Left colon (tissue), 2 donors: Measurements from ENCODE around the gene TSC1. TPM values are rescaled to one million over a fixed set of nuclear protein-coding genes. Genes with fewer than 3 reads are reported as not detected.
"Not testable (repeated sequence)": the region's sequence is repeated elsewhere in the genome, so short reads cannot be mapped to it uniquely, and the experiment has no call there.

Source experiments
- ATAC-seq: fragments of 200-7000 bp; cut with Tn5 transposase; one replicate; pipeline ENCODE4 v1.9.1; 2020; ENCODE audit warnings: mild to moderate bottlenecking, moderate library complexity
- DNase-seq, 2 donors: peaks; one replicate each; pipeline ENCODE4 v3.0.0-alpha.2; 2020
- intact Hi-C, 2 donors: fragments of 100-400 bp; cut with DNase I in 1 of 2; cut with micrococcal nuclease in 1 of 2; formaldehyde crosslinking; loops; one replicate each; pipeline versions ENCODE4 v1.11.2 to v1.14.0; 2022; cut with DNase I, micrococcal nuclease
- long read RNA-seq: library from polyadenylated mRNA; unstranded; transcript quantifications from one replicate; pipeline ENCODE4 v2.0.0, GENCODE V29; 2021
- total RNA-seq, 2 donors: library from RNA; stranded (reverse); fragmentation: NEBNext Ultra II Directional; extraction: Animal tissue kit (Norgen Biotek cat#: 25700); gene quantifications; one replicate each; pipeline ENCODE4 v1.2.1, GENCODE V29; 2021
- donor health status: DM: no; HTN: no; CAD: no.
- donor health status: DM: yes; HTN: yes; CAD: no.

The TSC1 gene
- total RNA-seq: 10 to 100 TPM; 35.2 to 41.6 TPM
- long read RNA-seq, partial matches to known transcripts: 0 of 7 reads
- long read RNA-seq, other reads (novel, unspliced or antisense): 6 of 7 reads

DNA sequence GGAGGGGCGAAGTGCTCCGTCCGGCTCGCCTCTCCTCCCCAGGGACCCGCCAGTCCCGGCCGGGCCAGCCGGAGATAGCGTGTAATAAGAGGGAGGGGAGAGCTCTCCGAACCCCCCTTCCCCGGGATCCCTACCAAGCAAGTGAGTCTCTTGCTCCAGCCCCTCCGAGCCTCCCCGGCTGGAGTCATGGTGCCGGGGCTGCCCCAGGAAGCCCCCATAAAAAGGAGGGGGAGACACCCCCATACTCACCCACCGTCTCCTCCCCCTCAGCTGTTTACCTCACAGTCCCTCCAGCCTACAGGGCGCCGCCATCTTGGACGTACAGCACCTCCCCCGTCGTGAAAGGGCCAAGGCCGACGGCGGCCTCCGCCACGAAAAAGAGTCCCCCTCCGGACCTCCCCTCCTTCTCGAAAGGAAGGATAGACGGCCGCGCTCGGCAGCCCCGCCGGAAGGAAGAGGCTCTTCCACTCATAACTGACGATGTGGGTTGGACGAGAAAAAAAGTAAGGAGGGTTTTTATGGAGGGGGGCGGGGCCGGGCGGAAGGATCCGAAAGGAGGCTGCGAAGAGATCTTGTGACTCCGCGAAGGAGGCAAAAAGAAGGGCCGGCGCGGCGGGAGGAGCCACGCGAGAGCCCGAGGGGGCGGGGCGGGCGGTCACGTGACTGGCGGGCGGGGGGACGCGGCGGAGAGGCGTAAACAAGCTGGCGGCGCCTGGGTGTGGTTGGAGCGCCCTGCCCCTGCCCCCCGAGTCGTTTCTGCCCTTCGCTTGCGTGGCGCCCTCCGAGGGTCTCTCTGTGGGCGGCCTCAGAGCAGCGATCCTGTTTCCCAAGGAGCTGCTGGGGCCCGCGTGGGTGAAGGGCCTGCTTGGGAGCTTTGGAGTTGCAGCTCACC lies at the start of gene TSC1:
TSC1 (minus strand) TSS at position 323 of the 892 bp plus-strand sequence. CDS start 15,744 bp downstream, outside the sequence.
- DNase-seq: peak; percentile 96 to 98
- peak; percentile 89 for ATAC-seq
- intact Hi-C loops: no loop called here

DNA sequence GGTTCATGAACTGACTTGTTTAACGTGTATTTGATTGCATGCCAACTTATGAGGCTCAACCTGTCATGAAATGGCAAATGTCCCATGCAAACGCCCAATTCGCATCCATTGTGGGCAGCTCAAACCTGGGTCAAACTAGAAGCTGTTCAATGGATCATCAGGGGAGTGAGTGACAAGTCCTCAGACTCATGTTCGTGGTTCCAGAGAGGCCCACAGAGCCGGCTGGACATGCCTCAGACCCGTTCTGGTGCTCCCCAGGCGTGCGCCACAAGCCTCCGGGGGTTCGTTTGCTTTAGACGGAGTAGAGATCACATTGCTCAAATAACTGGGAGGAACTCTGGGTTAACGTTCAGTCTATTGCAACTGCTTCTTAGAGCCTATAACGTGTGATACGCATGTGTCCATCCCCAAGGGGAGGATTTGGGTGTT lies 49.1 kb upstream of the TSC1 start:
- no peak for DNase-seq
- ATAC-seq: no peak

DNA sequence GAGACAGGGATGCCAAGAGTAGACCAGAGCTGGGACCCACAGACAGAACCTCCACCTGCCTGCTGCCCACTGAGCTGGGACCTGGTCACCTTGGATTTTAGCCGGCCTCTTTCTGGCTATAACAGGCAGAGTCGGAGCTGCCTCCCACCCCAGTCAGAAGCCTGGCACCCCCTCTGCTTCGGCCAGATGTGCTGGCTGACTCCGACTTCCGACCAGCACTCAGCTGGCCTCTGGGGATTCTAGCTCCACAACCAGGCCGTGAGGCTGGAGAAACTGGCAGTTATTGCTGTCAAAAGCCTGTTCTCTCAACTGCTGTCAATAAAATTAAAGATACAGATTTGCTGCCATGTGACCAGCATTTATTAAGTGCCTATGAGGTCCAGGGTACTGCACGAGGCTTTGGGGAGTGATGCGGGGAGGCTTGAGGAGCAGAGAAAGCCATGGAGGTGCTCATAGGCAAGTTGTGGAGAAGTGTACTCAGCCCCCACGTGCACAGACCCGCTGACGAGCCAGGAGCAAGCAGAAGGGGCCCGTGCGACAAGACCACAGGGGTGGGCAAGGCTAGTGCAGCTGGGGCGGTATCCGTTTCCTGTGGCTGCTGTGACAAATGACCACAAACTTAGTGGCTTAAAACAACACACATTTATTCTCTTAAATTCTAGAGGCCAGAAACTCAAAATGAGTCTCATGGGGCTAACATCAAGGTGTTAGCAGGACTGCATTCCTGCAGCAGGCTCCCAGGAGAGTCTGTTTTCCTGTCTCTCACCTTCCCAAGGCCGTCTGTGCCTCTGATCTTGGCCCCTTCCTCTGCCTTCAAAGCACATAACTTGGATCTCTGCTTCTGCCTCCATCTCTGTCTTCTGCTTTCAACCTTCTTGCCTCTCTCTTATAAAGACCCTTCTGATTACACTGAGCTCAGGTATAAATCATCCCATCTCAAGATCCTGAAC lies 47.2 kb upstream of the TSC1 start:
- DNase-seq (no peak), ATAC-seq (no peak)
- intact Hi-C loops: no loop called here

More for the DNA sequence above, 49.1 kb upstream of the TSC1 start:
- intact Hi-C loops: no loop called here

DNA sequence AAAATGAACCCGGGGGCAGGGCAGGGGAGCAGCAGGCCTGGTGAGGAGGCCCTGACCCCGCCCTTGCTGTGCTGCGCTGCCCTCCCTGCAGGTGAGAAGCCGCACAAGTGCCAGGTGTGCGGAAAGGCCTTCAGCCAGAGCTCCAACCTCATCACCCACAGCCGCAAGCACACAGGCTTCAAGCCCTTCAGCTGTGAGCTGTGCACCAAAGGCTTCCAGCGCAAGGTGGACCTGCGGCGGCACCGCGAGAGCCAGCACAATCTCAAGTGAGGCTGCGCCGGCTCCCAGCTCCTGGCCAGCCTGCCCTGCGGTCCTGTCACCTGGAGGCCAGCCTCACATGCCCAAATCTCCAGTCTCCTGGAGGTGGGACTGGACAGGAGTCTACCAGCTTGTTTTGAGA lies 46.4 kb upstream of the TSC1 start:
- DNase-seq: no peak
- intact Hi-C loops: no loop called here
- ATAC-seq: peak; percentile 14

DNA sequence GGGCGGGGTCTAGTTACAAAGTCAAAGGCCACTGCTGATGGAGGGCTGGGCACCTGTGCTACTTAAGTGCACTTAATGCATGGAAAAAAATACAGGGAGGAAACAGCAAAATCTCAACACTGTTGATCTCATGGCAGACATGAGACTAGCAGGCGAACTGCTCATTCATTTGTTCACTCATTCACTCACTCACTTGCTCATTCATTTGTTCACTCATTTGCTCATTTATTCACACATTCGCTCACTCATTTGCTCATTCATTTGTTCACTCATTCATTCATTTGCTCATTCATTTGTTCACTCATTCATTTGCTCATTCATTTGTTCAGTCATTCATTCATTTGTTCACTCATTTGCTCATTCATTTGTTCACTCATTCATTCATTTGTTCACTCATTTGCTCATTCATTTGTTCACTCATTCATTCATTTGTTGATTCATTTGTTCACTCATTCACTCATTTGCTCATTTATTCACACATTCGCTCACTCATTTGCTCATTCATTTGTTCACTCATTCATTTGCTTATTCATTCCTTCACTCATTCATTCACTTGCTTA lies 45.7 kb upstream of the TSC1 start:
- peak; percentile 15 for ATAC-seq
- intact Hi-C loops, DNase-seq: not testable (repeated sequence)

DNA sequence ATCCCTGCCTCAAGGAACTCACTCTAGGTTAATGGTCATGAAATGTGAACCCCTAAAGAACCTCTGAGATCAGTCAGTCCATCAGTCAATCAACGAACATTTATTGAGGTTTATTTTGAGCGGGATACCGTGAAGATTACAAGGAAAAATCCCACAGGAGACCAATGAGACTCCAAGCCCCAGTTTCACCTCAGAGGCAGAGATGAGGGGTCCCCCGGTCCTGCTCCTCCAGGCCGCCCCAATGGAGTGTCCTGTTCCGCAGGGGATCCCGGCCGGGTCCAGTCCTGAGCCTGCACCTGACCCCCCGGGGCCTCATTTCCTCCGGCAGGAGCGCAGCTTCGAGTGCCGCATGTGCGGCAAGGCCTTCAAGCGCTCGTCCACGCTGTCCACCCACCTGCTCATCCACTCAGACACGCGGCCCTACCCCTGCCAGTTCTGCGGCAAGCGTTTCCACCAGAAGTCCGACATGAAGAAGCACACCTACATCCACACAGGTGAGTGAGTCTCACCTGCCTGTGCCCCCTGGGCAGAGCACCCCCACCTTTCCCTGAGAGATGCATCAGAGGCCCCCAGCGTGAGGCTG lies 45.1 kb upstream of the TSC1 start:
- intact Hi-C loops: no loop called here
- DNase-seq (no peak), ATAC-seq (peak; percentile 3)

DNA sequence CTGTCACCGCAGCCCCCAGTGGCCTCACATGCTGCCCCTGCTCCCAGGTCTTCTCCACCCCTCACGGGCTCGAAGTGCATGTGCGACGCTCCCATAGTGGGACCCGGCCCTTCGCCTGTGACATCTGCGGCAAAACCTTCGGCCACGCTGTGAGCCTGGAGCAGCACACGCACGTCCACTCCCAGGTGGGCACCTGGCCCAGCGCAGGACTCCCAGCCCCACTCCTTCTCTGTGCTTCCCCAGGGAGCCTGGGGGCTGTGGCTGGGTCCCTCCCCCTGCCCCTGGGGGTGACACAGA lies 44.5 kb upstream of the TSC1 start:
- no peak for ATAC-seq
- intact Hi-C loops: no loop called here

DNA sequence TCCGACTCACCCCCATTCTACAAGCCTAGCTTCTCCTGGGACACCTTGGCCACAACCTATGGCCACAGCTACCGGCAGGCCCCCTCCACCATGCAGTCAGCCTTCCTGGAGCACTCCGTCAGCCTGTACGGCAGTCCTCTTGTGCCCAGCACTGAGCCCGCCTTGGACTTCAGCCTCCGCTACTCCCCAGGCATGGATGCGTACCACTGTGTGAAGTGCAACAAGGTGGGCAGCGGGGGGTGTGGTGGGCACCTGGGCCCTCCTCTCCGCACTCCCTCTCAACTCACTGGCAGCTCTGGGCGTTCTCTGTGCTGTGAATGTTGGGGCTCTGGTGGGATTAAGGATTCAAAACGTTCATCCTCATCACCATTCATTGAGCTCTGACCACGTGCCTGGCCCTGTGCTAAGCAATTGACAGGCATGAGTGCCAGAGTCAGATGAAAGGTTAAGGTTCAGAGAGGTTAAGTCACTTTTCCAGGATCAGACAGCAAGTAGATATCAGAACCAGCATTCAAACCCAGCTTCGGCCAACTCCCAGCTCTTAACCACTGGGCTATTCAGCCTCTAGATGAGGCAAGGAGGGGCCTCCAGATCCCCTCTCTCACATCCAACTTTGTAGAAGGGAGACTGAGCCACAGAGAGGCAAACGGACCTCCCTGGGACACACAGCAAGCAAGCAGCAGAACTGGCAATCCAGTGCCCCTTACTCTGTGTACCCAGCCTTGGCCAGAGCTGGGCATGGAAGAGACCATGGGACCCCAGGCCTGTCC lies 44.0 kb upstream of the TSC1 start:
- no peak for ATAC-seq
- intact Hi-C loops: no loop called here
- no peak for DNase-seq

More for the DNA sequence above, 44.5 kb upstream of the TSC1 start:
- no peak for DNase-seq

DNA sequence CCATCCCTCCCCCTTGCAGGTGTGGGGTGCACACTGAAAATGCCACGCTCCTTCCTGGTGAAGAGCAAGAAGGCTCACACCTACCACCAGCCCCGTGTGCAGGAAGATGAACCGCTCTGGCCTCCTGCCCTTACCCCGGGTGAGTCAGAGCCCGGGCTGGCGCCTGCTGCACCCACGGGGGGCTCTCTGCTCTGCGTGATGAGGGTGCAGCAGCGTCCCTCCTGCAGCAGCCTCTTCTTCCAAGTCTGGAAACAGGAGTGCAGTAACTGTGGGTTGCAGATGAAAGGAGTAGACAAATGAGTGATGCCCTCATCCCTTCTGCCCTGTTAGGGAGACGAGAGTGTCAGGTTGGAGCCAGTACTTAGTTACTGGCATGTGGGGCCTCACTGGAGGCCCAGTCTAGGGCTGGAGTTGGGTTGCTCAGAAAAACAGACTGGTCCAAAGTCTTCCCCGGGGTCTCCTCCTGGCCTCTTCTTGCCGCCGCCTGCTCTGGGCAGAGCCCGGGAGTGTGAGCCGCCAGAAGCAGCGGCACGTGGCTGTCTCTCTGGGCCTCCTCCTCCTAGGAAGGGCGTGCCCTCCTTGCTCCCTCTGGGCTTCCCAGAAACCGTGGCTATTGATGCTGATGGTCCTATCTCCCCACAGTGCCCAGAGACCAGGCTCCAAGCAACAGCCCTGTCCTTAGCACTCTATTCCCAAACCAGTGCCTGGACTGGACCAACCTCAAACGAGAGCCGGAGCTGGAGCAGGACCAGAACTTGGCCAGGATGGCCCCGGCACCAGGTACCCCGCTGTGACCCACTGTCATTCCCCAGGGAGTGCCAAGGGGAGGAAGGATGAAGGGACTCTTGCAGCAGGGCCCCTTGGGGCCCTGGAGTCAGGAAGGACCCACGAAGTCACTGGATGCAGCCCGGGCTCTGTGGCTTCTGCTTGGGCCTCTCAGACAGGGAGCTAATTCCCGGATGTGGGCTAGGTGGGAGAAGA lies 42.5 kb upstream of the TSC1 start:
- intact Hi-C loops: no loop called here
- ATAC-seq: peak; percentile 24
- DNase-seq: no peak

DNA sequence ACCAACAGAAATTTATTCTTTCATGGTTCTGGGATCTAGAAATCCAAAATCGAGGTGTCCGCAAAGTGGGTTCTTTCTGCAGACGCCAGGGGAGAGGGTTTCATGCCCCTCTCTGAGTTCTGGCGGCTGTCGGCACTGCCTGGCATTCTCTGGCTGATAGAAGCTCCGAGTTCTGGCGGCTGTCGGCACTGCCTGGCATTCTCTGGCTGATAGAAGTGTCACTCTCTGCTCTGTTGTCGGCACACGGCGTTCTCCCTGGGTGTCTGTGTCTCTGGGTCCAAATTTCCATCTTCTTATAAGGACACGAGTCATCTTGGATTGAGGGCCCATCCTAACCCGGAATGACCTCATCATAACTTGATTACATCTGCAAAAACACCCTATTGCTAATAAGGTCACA lies 41.7 kb upstream of the TSC1 start:
- DNase-seq (no peak), ATAC-seq (no peak)
- intact Hi-C loops: no loop called here

DNA sequence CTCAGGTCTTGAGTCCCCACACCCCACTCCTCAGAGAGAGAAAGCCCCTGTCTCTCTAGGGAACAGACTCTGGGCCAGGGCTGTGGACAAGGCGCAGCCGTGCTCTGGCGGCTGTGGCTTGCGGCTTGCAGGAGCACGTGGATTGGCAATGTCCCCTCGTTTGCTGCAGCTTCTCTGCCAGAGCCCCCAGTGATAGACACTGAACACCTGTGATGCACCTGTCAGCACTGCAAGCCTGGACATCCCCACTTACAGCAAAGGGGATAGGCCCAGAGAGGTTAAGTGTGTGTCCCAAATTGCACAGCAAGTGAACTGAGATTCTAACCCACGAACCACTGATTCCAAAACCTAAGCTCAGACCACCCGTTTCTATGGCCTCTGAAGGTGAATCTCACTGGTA lies 41.1 kb upstream of the TSC1 start:
- ATAC-seq (no peak), DNase-seq (no peak)
- intact Hi-C loops: no loop called here

DNA sequence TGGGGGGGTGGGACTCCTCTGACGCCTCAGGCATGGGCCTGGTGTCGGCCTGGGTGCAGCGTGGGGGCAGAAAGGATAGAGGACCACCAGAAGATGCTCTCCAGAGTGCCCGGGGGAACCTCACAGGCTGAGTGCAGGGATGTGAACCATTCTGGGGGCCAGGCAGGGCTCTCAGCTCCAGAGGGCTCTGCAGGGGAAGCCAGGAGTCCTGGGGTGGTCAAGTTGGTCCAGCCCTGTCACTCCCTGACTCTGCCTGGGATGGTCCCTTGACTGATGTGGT lies 40.6 kb upstream of the TSC1 start:
- intact Hi-C loops: no loop called here
- no peak for ATAC-seq
- DNase-seq: no peak

DNA sequence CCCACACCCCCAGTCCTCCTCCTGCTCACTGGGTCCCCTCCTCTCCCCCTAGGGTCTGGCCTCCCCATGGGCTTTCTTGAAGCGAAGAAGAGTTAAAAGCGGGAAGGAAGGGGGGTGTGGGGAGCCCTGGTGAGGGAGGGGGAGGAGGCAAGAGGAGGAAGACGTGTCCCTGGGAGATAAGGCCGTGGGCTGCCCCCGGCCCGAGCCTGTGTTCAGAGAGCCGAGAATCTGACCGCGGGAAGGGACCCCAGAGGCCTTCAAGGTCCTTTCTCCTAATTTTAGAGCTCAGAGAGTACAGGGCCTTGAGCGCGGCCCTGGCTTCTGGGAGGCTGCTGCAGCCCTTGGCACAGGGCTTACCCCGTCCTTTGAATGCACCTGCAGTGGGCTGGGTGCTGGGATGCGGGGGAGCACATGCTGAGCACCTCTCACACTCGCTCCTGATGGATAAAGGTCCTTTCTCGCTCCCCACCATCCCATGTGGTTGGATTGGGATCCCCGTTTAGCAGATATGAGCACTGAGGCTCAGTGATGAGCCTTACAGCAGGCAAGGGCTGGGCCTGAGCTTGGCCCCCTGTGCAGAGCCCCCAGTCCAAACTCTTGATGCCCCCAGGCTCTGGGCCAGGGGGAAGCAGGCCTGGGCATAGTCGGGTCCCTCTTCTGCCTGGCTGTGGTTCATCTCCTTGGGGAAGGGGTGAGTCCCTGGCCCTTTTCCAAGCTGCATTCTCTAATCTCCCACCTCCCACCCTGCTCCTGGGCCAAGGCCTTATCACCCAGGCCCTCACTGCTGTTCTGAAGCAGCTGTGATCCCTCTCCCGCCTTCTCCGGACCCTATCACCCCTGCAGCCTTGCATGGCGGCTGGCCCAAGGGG lies 40.0 kb upstream of the TSC1 start:
- no peak for DNase-seq
- intact Hi-C loops: no loop called here
- ATAC-seq: no peak

DNA sequence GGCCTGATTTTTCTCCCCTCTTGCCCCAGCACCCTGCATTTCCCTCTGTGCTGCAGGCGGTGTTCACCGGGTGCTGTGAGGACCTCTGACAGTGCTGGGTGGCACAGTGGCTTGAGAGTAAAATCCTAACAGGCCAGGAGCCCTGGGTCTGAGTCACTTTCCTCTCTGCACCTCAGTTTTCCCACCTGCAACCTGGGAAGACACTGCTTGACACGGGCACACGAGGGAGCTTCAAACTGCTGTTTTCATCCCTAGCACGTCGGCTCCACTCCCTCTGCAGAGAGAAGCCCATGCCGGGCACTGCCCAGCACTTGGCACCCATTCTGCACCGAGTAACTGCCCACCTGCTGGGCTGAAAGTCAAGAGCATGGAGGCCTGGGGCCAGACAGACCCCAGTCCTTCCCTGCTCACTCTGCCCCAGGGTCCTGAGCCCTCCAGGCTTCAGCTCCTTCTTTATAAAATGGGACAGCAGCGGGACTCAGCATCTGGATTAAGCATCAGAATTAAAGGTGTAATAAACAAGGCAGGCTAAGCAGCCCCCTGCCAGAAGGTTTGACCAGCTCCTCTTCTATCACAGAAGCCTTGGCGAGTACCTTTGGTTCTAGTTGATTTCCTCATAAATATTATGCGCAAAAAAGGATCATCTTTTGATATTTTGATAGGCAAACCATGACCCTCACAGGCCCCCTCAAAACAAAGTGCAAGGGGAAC lies 39.2 kb upstream of the TSC1 start:
- no peak for DNase-seq
- intact Hi-C loops: no loop called here
- no peak for ATAC-seq

DNA sequence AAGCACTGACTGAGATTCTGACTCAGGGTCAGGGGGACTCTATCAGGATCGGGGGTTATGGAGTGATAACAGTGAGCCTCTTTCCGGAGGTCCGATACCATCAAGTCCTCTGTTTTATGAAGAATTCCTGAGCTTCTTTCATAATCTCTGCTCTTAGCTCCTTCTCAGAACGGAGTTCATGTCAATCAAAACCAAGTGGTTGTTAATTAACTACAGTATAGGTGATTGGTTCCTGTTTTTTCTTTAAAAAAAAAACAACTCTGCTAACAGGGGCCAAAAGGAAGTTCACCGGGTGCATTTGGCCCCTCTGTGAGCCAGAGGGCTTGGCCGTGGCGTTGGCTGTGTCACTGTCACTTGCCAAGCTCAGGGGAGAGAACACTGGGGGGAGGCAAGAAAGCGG lies 38.0 kb upstream of the TSC1 start:
- intact Hi-C loops: no loop called here
- no peak for DNase-seq
- ATAC-seq: peak; percentile 46

DNA sequence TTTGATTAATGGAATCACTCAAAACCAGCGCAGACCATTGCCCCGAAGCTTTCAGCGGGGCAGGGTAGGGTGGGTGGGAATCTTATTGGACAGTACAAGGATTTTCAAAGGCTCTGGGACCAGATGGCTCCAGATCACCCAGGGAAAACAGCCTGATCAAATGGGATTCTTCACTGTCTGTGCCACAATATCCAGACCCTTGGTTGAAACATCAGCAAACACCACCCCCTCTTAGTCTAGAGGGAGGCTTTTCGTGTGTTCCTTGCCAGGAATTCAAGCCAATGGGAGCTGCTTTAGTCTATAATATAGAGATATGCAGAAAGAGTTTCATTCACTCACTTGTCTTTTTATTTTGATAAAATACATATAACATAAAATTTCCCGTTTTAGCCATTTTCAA lies 35.7 kb upstream of the TSC1 start:
- intact Hi-C loops: no loop called here
- ATAC-seq (no peak), DNase-seq (no peak)
